Caco-2 (cell line): ENCODE measurements around the gene SHMT2. TPM values are rescaled to one million over a fixed set of nuclear protein-coding genes. Genes with fewer than 3 reads are reported as not detected.

Experiments
- Bru-seq: library from RNA; stranded (reverse); fragments of 400-500 nt; gene quantifications from one replicate; lab custom pipeline; 2021; lab: Mats Ljungman, UMichigan
- BruChase-seq, 2 experiments: library from RNA; stranded (reverse); fragments of 400-500 nt; gene quantifications; one replicate each; lab custom pipeline; 2021; lab: Mats Ljungman, UMichigan
- BruUV-seq: library from RNA; stranded (reverse); fragments of 400-500 nt; replicated peaks from 2 replicates; lab custom pipeline; 2021; lab: Mats Ljungman, UMichigan
- CTCF ChIA-PET: fragments of 300-600 bp; sonication (Branson Sonifier 250); formaldehyde crosslinking; loops from one replicate; lab custom pipeline; 2022; ENCODE audit warnings: antibody characterized with exemption; lab: Charles Lee
- POLR2A ChIA-PET: fragments of 300-600 bp; sonication (Branson Sonifier 250); formaldehyde crosslinking; loops from one replicate; lab custom pipeline; 2022; ENCODE audit warnings: antibody characterized with exemption; lab: Charles Lee
- DNase-seq, 2 experiments: peaks; one replicate each; pipeline versions ENCODE4 v3.0.0 to v3.0.0-alpha.2; 2020 to 2022
- H3K27me3 ChIP-seq: replicated peaks from 2 replicates; pipeline ENCODE4 v1.6.0; 2011; ENCODE audit warnings: low read length; ENCODE audit not compliant: control insufficient read depth, insufficient read depth
- H3K36me3 ChIP-seq: 2 replicates; pipeline ENCODE4 v1.5.1; 2011; ENCODE audit warnings: low read length; ENCODE audit not compliant: control insufficient read depth, insufficient read depth
- H3K4me1 ChIP-seq: fragments of 250-450 bp; sonication (Bioruptor Pico); 2 replicates; pipeline ENCODE4 v1.5.1; 2020; ENCODE audit warnings: mild to moderate bottlenecking
- H3K4me3 ChIP-seq: 2 replicates; pipeline ENCODE4 v1.5.1; 2011; ENCODE audit warnings: low read depth, mild to moderate bottlenecking, control low read depth, low read length
- H3K9me3 ChIP-seq: fragments of 250-450 bp; sonication (Bioruptor Pico); 2 replicates; pipeline ENCODE4 v1.5.1; 2020; ENCODE audit warnings: mild to moderate bottlenecking, moderate library complexity
- H3K27ac Mint-ChIP-seq: one replicate; pipeline ENCODE4 v1.8.0; 2022; ENCODE audit warnings: mixed read lengths; ENCODE audit not compliant: unreplicated experiment
- H3K27me3 Mint-ChIP-seq: one replicate; pipeline ENCODE4 v1.8.0; 2022; ENCODE audit warnings: mixed read lengths; ENCODE audit not compliant: insufficient read depth, unreplicated experiment
- H3K36me3 Mint-ChIP-seq: one replicate; pipeline ENCODE4 v1.8.0; 2022; ENCODE audit warnings: mild to moderate bottlenecking, mixed read lengths; ENCODE audit not compliant: insufficient read depth, unreplicated experiment
- H3K4me1 Mint-ChIP-seq: one replicate; pipeline ENCODE4 v1.8.0; 2022; ENCODE audit warnings: low read depth, mixed read lengths; ENCODE audit not compliant: unreplicated experiment
- H3K4me3 Mint-ChIP-seq: one replicate; pipeline ENCODE4 v1.8.0; 2022; ENCODE audit warnings: mild to moderate bottlenecking, moderate library complexity, mixed read lengths; ENCODE audit not compliant: unreplicated experiment
- H3K9me3 Mint-ChIP-seq: one replicate; pipeline ENCODE4 v1.8.0; 2022; ENCODE audit warnings: mixed read lengths; ENCODE audit not compliant: unreplicated experiment
- intact Hi-C: fragments of 100-400 bp; cut with micrococcal nuclease; formaldehyde crosslinking; loops from one replicate; pipeline ENCODE4 v1.10.0; 2022; ENCODE audit not compliant: unreplicated experiment
- long read RNA-seq: library from polyadenylated mRNA; stranded (forward); transcript quantifications from one replicate; pipeline ENCODE4 v2.0.0, GENCODE V29; 2022
- total RNA-seq: library from RNA; stranded (reverse); gene quantifications from 2 replicates; pipeline ENCODE4 v1.2.3, GENCODE V29; 2022
- TF ChIP-seq, protein P1 (sequence below), 2 experiments: fragments of 200-600 bp in 1 of 2; IDR thresholded peaks; 1 replicate in 1 of 2; 2 replicates in 1 of 2; pipeline versions ENCODE4 v1.5.1 to v1.8.0; 2011 to 2022; ENCODE audit warnings: antibody characterized with exemption in 1 of 2, control low read depth in 1 of 2, inconsistent platforms in 1 of 2, low read depth in 1 of 2, low read length in 1 of 2, mild to moderate bottlenecking in 1 of 2, moderate library complexity in 1 of 2; ENCODE audit not compliant: insufficient read depth in 1 of 2, severe bottlenecking in 1 of 2, unreplicated experiment in 1 of 2

Gene SHMT2
- 387 and 466 TPM in 2 replicates for total RNA-seq
- Bru-seq, nascent RNA, result percentile 94 among the genes with signal in this experiment
- BruChase-seq, experiment 1, labeled RNA remaining after a 2-hour chase, result percentile 95 among the genes with signal in this experiment
- percentile 98 among the genes with signal in this experiment for BruChase-seq, experiment 2, labeled RNA remaining after a 6-hour chase
- long read RNA-seq, transcript SHMT2-201 (12 exons, 2,537 nt), result major isoform, 329 of 1,207 reads
- long read RNA-seq, transcript SHMT2-203 (12 exons, 2,121 nt), result minor isoform, 8 of 1,207 reads
- long read RNA-seq, transcript SHMT2-202 (12 exons, 2,006 nt), result minor isoform, 45 of 1,207 reads
- long read RNA-seq, transcript SHMT2-205 (12 exons, 1,765 nt), result minor isoform, 8 of 1,207 reads
- long read RNA-seq, partial matches to known transcripts, result 716 of 1,207 reads
- long read RNA-seq, other reads (novel, unspliced or antisense), result 94 of 1,207 reads

DNA sequence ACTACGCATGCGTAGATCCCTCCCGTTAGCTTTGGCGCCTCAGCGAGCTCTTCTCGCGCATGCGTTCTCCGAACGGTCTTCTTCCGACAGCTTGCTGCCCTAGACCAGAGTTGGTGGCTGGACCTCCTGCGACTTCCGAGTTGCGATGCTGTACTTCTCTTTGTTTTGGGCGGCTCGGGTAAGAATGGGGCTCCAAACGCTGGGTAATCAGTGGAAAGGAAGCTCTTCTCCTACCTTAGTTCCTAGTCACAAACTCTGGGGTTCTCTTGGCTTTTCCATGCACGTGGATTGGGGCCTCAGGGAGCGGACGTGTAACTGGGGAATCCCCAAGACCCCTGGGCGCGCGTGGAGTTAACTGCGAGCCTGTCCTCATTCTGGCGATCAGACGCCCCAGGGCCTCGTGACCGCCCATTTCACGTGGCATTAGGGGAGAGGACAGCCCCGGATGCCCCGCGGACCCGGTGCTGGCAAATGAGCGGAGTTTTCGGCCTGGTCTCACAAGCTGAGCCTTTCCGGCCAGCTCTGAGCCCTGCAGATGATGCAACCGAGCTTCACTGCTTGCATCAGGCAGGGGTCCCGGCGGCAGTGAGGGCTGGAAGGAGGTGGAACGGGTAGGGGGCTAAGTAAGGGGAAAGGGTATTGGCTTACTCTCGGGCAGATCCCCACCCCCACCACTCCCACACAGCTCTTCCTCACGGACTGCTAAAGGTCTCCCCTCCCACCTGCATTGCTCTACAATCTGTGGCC, at the start of gene SHMT2:
SHMT2 (plus strand) TSS at position 78 of the 747 bp plus-strand sequence; CDS start at position 146, 68 bp downstream.
- peak; percentile 94 to 96 for DNase-seq
- Histone ChIP-seq H3K4me1 (peaks cover 4% of the 10 kb centered on the region; the same call in 1 of the 2 replicates), H3K36me3 (peaks cover 8% of the 10 kb centered on the region), H3K27me3 (no peaks in the 10 kb centered on the region), H3K9me3 (no peaks in the 10 kb centered on the region), H3K4me3 (peak within 1 kb of the TSS; percentile 62)
- peaks cover 14% of the 10 kb centered on the region for H3K4me1 Mint-ChIP-seq
- BruUV-seq, result no TSS peak
- ChIA-PET POLR2A (interaction anchor here (0.6 to 2.2 kb wide), 18 partner anchors 9 to 1321 kb away, joined by 3 to 36 read pairs (median 4); partner anchors contain the start of genes LRP1, NAB2, NACA and NEMP1), CTCF (interaction anchor here (0.6 to 2.6 kb wide), 11 partner anchors 10 to 478 kb away, joined by 3 to 70 read pairs (median 5); partner anchors contain the start of genes NEMP1 and NXPH4)
- TF ChIP-seq, protein P1, sequence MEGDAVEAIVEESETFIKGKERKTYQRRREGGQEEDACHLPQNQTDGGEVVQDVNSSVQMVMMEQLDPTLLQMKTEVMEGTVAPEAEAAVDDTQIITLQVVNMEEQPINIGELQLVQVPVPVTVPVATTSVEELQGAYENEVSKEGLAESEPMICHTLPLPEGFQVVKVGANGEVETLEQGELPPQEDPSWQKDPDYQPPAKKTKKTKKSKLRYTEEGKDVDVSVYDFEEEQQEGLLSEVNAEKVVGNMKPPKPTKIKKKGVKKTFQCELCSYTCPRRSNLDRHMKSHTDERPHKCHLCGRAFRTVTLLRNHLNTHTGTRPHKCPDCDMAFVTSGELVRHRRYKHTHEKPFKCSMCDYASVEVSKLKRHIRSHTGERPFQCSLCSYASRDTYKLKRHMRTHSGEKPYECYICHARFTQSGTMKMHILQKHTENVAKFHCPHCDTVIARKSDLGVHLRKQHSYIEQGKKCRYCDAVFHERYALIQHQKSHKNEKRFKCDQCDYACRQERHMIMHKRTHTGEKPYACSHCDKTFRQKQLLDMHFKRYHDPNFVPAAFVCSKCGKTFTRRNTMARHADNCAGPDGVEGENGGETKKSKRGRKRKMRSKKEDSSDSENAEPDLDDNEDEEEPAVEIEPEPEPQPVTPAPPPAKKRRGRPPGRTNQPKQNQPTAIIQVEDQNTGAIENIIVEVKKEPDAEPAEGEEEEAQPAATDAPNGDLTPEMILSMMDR (IDR thresholded peaks at IDR 0.05; ENCODE audit: insufficient read depth in 1 of 2, low read depth in 1 of 2, low read length in 1 of 2, severe bottlenecking in 1 of 2, unreplicated experiment in 1 of 2), result no peak
- peak within 1 kb of the TSS; percentile 100 for H3K4me3 Mint-ChIP-seq
- peaks cover 56% of the 10 kb centered on the region for H3K36me3 Mint-ChIP-seq
- no peaks in the 10 kb centered on the region for H3K9me3 Mint-ChIP-seq
- H3K27ac Mint-ChIP-seq, result peak within 1 kb of the TSS; percentile 100
- no peaks in the 10 kb centered on the region for H3K27me3 Mint-ChIP-seq
- intact Hi-C loops, result loop anchor here (1.0 kb wide), 2 partner anchors 8 to 16 kb away; no protein-coding TSS in a partner anchor

DNA sequence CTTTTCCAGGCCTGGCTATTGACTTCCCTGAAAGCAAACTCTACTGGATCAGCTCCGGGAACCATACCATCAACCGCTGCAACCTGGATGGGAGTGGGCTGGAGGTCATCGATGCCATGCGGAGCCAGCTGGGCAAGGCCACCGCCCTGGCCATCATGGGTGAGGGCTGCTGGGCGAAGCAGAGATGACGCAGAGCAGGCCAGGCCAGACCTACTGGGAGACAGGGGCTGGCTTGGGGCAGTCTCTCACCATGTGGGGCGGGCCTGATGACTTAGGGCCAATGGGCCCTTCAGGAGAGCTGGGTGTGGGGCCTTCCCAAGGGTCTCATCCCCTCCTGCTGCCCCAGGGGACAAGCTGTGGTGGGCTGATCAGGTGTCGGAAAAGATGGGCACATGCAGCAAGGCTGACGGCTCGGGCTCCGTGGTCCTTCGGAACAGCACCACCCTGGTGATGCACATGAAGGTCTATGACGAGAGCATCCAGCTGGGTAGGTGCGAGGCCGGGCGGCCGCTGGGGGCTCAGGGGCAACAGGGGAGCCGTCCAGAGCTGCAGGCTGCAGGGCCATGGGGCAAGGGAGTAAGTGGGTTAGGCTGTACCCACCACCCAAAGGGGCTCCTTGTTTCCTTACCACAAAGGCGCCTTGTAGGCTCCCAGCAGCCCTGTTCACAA, 49.1 kb upstream of the SHMT2 start:
- TF ChIP-seq, protein P1 (IDR thresholded peaks at IDR 0.05; ENCODE audit: insufficient read depth in 1 of 2, low read depth in 1 of 2, low read length in 1 of 2, severe bottlenecking in 1 of 2, unreplicated experiment in 1 of 2), result no peak
- no TSS peak for BruUV-seq
- CTCF ChIA-PET, result interaction anchor here (0.5 to 1.3 kb wide), 4 partner anchors 45 to 53 kb away, joined by 3 to 5 read pairs (median 4); partner anchors contain the start of gene LRP1
- Histone ChIP-seq H3K36me3 (peaks cover 9% of the 10 kb centered on the region), H3K4me1 (no peaks in the 10 kb centered on the region), H3K4me3 (no peak overlapping the region), H3K27me3 (no peaks in the 10 kb centered on the region), H3K9me3 (no peaks in the 10 kb centered on the region)
- Mint-ChIP-seq H3K4me1 (peaks cover 17% of the 10 kb centered on the region), H3K4me3 (no peak overlapping the region), H3K27me3 (no peaks in the 10 kb centered on the region), H3K9me3 (no peaks in the 10 kb centered on the region), H3K27ac (no peak overlapping the region), H3K36me3 (peaks cover 83% of the 10 kb centered on the region)
- no peak for DNase-seq
- intact Hi-C loops, result no loop called here
- POLR2A ChIA-PET, result no interaction called here
